Smooth muscle cell (in vitro differentiated cells): ENCODE measurements around the gene DNAAF5. TPM values are rescaled to one million over a fixed set of nuclear protein-coding genes. Genes with fewer than 3 reads are reported as not detected.

ENCODE experiments used
- DNase-seq: peaks from one replicate; lab custom pipeline; 2025; ENCODE audit not compliant: unreplicated experiment; lab: John Stamatoyannopoulos, UW
- H2AFZ ChIP-seq: fragments of 200-600 bp; sonication (generic); 2 replicates; pipeline ENCODE4 v1.6.0; 2016; ENCODE audit warnings: antibody characterized with exemption, low read depth, mild to moderate bottlenecking
- H3F3A ChIP-seq: fragments of 200-600 bp; sonication (generic); 2 replicates; pipeline ENCODE4 v1.6.0; 2017; ENCODE audit warnings: antibody characterized with exemption, low read depth
- H3K27ac ChIP-seq: fragments of 200-600 bp; sonication (generic); 2 replicates; pipeline ENCODE4 v1.5.1; 2016; ENCODE audit warnings: low read depth, mild to moderate bottlenecking
- H3K27me3 ChIP-seq: fragments of 200-600 bp; sonication (generic); 2 replicates; pipeline ENCODE4 v1.6.1; 2016; ENCODE audit warnings: low read depth, mild to moderate bottlenecking
- H3K36me3 ChIP-seq: fragments of 200-600 bp; sonication (generic); 2 replicates; pipeline ENCODE4 v1.5.1; 2016; ENCODE audit warnings: low read depth
- H3K4me1 ChIP-seq: fragments of 200-600 bp; sonication (generic); 2 replicates; pipeline ENCODE4 v1.5.1; 2016; ENCODE audit warnings: low read depth
- H3K4me2 ChIP-seq: fragments of 200-600 bp; sonication (generic); 2 replicates; pipeline ENCODE4 v1.6.0; 2016; ENCODE audit warnings: mild to moderate bottlenecking
- H3K4me3 ChIP-seq: fragments of 200-600 bp; sonication (generic); 2 replicates; pipeline ENCODE4 v1.5.1; 2016; ENCODE audit warnings: mild to moderate bottlenecking
- H3K79me2 ChIP-seq: fragments of 200-600 bp; sonication (generic); 2 replicates; pipeline ENCODE4 v1.6.0; 2016; ENCODE audit warnings: low read depth, mild to moderate bottlenecking
- H3K9ac ChIP-seq: fragments of 200-600 bp; sonication (generic); 2 replicates; pipeline ENCODE4 v1.6.0; 2016; ENCODE audit warnings: low read depth
- H3K9me3 ChIP-seq: fragments of 200-600 bp; sonication (generic); replicated peaks from 2 replicates; pipeline ENCODE4 v1.5.1; 2016; ENCODE audit warnings: low read depth
- H4K20me1 ChIP-seq: fragments of 200-600 bp; sonication (generic); 2 replicates; pipeline ENCODE4 v1.6.0; 2016; ENCODE audit warnings: low read depth
- CTCF ChIP-seq: fragments of 200-600 bp; sonication (generic); IDR thresholded peaks from 2 replicates; pipeline ENCODE4 v1.5.1; 2017; ENCODE audit warnings: borderline replicate concordance, mild to moderate bottlenecking, antibody characterized with exemption; ENCODE audit not compliant: insufficient read depth, poor library complexity, severe bottlenecking
- WGBS: methylation state at CpG from one replicate; pipeline ENCODE4 v1.1.7; 2016; ENCODE audit warnings: low lambda C conversion rate; 5-methylcytosine and 5-hydroxymethylcytosine counted together
- polyA plus RNA-seq: library from polyadenylated mRNA; unstranded; fragments of >200 nt; fragmentation: Nextera tagmentation; extraction: Ambion mirVana; gene quantifications from 2 replicates; pipeline ENCODE4 v1.2.1, GENCODE V29; 2016
- total RNA-seq: library from RNA; depleted of rRNA; stranded (reverse); fragments of >200 nt; gene quantifications from 2 replicates; pipeline ENCODE4 v1.2.3, GENCODE V29; 2014

The DNAAF5 gene
- total and polyA plus RNA-seq, 2 experiments from 2014 or later = 13.9 to 17.0 TPM

- Histone ChIP-seq H3K4me1 (no peaks in the 10 kb centered on the region), H2AFZ (no peak overlapping the region), H3K4me2 (no peak overlapping the region), H3K27me3 (no peaks in the 10 kb centered on the region), H3K9me3 (peaks cover 10% of the 10 kb centered on the region), H3K4me3 (no peak overlapping the region), H3K27ac (no peak overlapping the region), H3K9ac (no peak overlapping the region), H4K20me1 (peaks cover 12% of the 10 kb centered on the region), H3K79me2 (peaks cover 33% of the 10 kb centered on the region), H3K36me3 (peaks cover 7% of the 10 kb centered on the region), H3F3A (no peaks in the 10 kb centered on the region)
- DNase-seq = no peak
- WGBS = 97% methylated on average over 24 of the region's 24 CpGs
- TF ChIP-seq CTCF = no peak
Observed at GRCh38 chr7:738723-739454, 12.4 kb downstream of the DNAAF5 start.

DNA sequence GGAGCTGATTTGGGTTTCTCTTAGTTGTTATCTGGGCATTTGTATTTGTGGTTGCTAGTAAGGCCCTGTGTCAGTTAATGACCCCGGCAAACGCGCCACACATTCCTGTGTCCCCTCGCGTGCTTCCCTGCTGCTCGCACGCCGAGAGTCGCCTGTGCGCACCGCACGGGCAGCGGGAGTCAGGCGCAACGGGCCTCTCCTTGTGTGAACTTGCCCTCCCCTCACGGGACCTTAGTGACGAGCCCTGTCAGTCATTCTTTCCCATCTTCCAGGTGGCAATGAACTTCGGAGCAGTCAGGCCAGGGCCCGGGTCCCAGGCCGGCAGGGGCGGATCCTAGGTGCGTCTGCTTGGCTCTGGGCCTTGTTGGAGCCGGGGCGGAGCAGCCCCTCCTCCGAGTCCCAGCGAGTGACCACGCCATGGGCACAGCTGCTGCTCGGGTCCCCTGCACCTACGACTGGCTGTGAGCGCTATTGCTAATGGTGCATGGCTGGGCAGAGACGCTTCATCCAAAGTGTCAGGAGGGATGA is 13.0 kb downstream of the DNAAF5 start:
- Histone ChIP-seq H2AFZ (no peak overlapping the region), H3F3A (no peaks in the 10 kb centered on the region), H3K4me3 (no peak overlapping the region), H3K27ac (no peak overlapping the region), H3K79me2 (peaks cover 26% of the 10 kb centered on the region), H3K36me3 (peaks cover under 1% of the 10 kb centered on the region), H4K20me1 (peaks cover 12% of the 10 kb centered on the region), H3K4me1 (no peaks in the 10 kb centered on the region), H3K4me2 (no peak overlapping the region), H3K9ac (no peak overlapping the region), H3K27me3 (no peaks in the 10 kb centered on the region), H3K9me3 (peaks cover 4% of the 10 kb centered on the region)
- WGBS = 94% methylated on average over 30 of the region's 31 CpGs
- no peak for DNase-seq
- TF ChIP-seq CTCF = no peak

DNA sequence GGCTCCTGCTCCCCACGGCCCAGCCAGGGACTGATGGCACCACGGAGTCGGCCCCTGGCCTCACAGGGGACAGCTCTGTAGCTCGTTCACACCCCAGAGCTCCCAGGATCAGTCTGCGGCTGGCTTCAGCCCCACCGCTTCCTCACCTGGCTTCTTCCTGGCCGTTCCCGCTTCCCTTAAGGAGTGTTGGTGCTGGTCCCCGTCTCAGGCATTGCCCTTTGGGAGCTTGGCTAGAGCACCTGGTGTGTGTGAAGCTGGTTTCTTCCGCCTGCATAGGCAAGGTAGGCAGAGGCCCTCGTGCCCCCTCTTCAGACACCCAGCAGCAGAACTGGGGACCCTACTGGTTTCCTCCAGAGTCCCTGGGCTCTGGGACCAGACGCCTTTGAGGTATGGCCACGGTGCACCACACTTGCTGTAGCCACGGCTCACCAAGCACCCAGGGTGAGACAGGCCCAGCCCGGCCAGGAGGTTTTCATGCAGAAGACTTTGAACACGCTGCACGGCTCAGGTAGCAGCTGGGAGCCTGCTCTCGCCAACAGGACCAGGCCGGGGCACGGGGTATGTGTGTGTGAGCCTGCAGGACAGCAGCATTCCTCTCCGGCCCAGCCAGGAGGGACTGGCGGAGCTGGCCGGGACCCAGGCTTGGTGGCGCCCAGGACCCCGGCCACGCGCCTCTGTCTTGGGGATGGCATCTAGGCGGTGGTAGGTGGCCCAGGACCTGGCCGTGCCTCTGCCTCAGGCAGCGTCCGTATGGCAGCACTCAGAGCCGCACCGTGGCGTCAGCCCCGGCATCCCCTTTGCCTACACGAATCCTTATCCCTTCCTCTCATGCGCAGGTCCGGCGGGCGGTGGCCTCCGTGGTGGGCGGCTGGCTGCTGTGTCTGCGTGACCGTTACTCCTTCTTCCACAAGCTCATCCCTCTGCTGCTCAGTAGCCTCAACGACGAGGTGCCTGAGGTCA is 13.8 kb downstream of the DNAAF5 start:
- H3K4me3 ChIP-seq = no peak overlapping the region
- no peaks in the 10 kb centered on the region for H3K4me1 ChIP-seq
- H3K79me2 ChIP-seq = peaks cover 19% of the 10 kb centered on the region
- H3K27ac ChIP-seq = no peak overlapping the region
- WGBS = 95% methylated on average over 43 of the region's 46 CpGs
- no peaks in the 10 kb centered on the region for H3K36me3 ChIP-seq
- no peaks in the 10 kb centered on the region for H3F3A ChIP-seq
- H3K4me2 ChIP-seq = no peak overlapping the region
- H3K27me3 ChIP-seq = no peaks in the 10 kb centered on the region
- no peak overlapping the region for H2AFZ ChIP-seq
- H3K9me3 ChIP-seq = no peaks in the 10 kb centered on the region
- TF ChIP-seq CTCF = no peak
- H3K9ac ChIP-seq = no peak overlapping the region
- DNase-seq = no peak
- H4K20me1 ChIP-seq = peaks cover 12% of the 10 kb centered on the region
